ENCODE measurements around the gene NR4A1.

DNA sequence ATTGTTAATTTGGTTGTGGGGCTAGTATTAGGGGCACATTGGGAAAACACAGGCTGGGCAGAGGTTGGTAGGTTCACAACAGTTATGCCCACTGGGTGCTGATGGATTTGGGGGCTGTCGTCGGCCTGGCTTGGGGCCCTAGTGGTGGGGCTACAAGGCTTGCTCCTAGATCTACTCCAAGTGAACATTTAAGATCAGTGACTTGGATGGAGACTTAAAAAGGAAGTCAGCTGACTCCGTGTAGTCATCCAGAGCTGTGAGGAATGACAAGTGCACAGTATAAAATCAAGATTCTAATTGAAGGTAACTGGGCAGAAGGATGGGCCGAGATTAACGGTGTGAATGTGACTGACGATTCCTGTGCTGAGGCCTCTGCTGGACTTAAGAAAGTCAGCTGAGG lies 12.8 kb upstream of the NR4A1 start:
- TF ChIP-seq YY1 (IDR thresholded peaks at IDR 0.05; ENCODE audit: insufficient read depth, insufficient read length) (no peak), SUZ12 (IDR thresholded peaks at IDR 0.05; ENCODE audit: extremely low read depth, insufficient read depth, insufficient read length) (no peak)

Data from NT2/D1 (cell line).